Heart left ventricle (tissue), 16 donors: Measurements from ENCODE around the gene SPARC. TPM values are rescaled to one million over a fixed set of nuclear protein-coding genes. Genes with fewer than 3 reads are reported as not detected.

ENCODE experiments used
- ATAC-seq, 4 donors: fragments of 200-7000 bp; cut with Tn5 transposase; one replicate each; pipeline ENCODE4 v1.9.1; 2020 to 2022; ENCODE audit warnings: moderate library complexity in 4 of 4, mild to moderate bottlenecking in 3 of 4, moderate number of reproducible peaks in 1 of 4
- DNase-seq, 5 donors: peaks; one replicate each; pipeline ENCODE4 v3.0.0-alpha.2; 2020
- H3K27ac ChIP-seq, 12 donors: fragments of 200-600 bp; sonication (generic) in 4 of 12; one replicate each; pipeline versions ENCODE4 v1.5.0 to v1.8.0; 2016 to 2022; ENCODE audit warnings: mild to moderate bottlenecking in 2 of 12
- H3K27me3 ChIP-seq, 9 donors: fragments of 200-600 bp; sonication (generic) in 2 of 9; one replicate each; pipeline versions ENCODE4 v1.5.1 to v1.8.0; 2016 to 2022; ENCODE audit warnings: mild to moderate bottlenecking in 3 of 9
- H3K36me3 ChIP-seq, 9 donors: fragments of 200-600 bp; sonication (generic) in 2 of 9; one replicate each; pipeline versions ENCODE4 v1.5.0 to v1.8.0; 2018 to 2022; ENCODE audit warnings: mild to moderate bottlenecking in 2 of 9
- H3K4me1 ChIP-seq, 12 donors: fragments of 200-600 bp; sonication (generic) in 4 of 12; one replicate each; pipeline versions ENCODE4 v1.5.0 to v1.8.0; 2016 to 2022; ENCODE audit warnings: mild to moderate bottlenecking in 3 of 12
- H3K4me3 ChIP-seq, 12 donors: fragments of 200-600 bp; sonication (generic) in 4 of 12; one replicate each; pipeline versions ENCODE4 v1.5.0 to v1.8.0; 2017 to 2022; ENCODE audit warnings: mild to moderate bottlenecking in 9 of 12, moderate library complexity in 4 of 12
- H3K9me3 ChIP-seq, 12 donors: fragments of 200-600 bp; sonication (generic) in 4 of 12; one replicate each; pipeline versions ENCODE4 v1.5.0 to v1.8.0; 2016 to 2022; ENCODE audit warnings: mild to moderate bottlenecking in 1 of 12
- POLR2A ChIP-seq, 2 donors: fragments of 450-650 bp; IDR thresholded peaks; one replicate each; pipeline ENCODE4 v1.6.1; 2017; ENCODE audit warnings: antibody characterized with exemption in 2 of 2, mild to moderate bottlenecking in 2 of 2, moderate library complexity in 2 of 2
- WGBS, 4 donors: extraction: QIAGEN DNeasy Blood & Tissue Kit in 2 of 4; methylation state at CpG; one replicate each; pipeline versions ENCODE4 v1.1.5 to v1.1.7; 2013 to 2018; 5-methylcytosine and 5-hydroxymethylcytosine counted together
- intact Hi-C, 10 donors: fragments of 100-400 bp; cut with DNase I; formaldehyde crosslinking; loops; one replicate each; pipeline versions ENCODE4 v1.11.1 to v1.14.2; 2022
- polyA plus RNA-seq, 2 donors: library from polyadenylated mRNA; stranded (reverse); fragments of 200-250 nt; gene quantifications; one replicate each; pipeline ENCODE4 v1.2.3, GENCODE V29; 2013
- total RNA-seq, 9 donors: library from RNA; depleted of rRNA in 2 of 9; stranded (reverse); fragments of >200 nt in 2 of 9; fragmentation: NEBNext Ultra II Directional in 3 of 9; extraction: Animal tissue kit (Norgen Biotek cat#: 25700) in 3 of 9; gene quantifications; one replicate each; pipeline versions ENCODE4 v1.1.0 to v1.2.4, GENCODE V29; 2016 to 2023
- TF ChIP-seq, protein P1 (sequence below), 12 donors: fragments of 200-600 bp; sonication (generic) in 4 of 12; IDR thresholded peaks; one replicate each; pipeline versions ENCODE4 v1.5.0 to v1.8.0; 2018 to 2022; ENCODE audit warnings: antibody characterized with exemption in 12 of 12, mild to moderate bottlenecking in 5 of 12
- donor health status: ischemic (EF 13 %, LVEDD 7.1; RV severe dilation, severe dysfunction).
- donor health status: healthy with polysubstance abuse.
- donor health status: DM: no; HTN: yes; CAD: no.
- donor health status: DM: no; HTN: no; CAD: no.
- donor health status: ischemic (EF 25% LVEDD 6.9; RV normal size, moderate dysfunction).
- donor health status: ischemic (EF 25% LVEDD 5.7; RV mildly dilated, moderate dysfunction).
- donor health status: healthy.
- donor health status: DM: yes; HTN: yes; CAD: no.
- donor health status: ischemic (EF 35%, LVEDD 5.7; RV mildly dilated, moderate dysfunction).
- donor health status: nonischemic (EF 11% LVEDD 7.7; RV severe dilation, severe dysfunction).
- donor health status: DM: yes; HTN: yes; CAD: no.
- donor health status: PGD.
- donor health status: ischemic (EF 29% LVEDD 5.4; RV normal size, mild dysfunction).
- donor health status: nonischemic (EF 23%, LVEDD 6.1; RV moderate dilation, normal function).

The SPARC gene
- total and polyA plus RNA-seq, 11 donors: 119 to 1,522 (median 471) TPM

DNA sequence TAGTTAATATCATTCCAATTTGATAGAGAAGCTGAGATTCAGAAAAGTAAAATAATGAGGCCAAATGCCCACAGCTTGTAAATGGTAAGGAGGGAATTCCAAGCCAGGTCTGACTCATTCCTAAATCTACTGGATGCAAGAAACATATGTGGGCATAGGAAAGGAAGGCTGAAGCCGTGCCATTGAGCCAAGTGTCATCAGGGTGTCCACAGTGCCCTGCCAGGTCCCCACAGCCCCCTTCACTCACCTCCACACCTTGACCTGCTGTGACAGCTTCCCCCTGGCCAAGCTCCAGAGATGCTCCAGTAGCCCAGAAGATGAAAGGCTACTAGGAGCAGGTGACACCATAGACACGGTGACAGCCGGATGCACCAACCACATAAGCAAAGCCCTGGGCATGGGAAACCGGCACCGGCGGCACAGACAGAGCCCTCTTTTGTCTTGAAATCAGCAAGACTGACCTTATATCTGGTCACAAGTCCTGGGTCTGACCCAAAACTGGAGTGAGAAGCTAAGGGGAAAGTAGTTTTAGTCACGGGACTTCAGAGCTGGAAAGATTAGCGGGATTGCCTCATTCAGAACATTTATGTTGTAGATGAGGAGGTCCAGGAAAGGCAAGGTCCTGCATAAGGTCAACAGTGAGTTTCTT is 75.5 kb downstream of the SPARC start:
- Histone ChIP-seq H3K4me3 (no peak overlapping the region), H3K36me3 (no peaks in the 10 kb centered on the region), H3K9me3 (no peaks in the 10 kb centered on the region), H3K27me3 (peaks cover 0 to 31% (median 0%) of the 10 kb centered on the region in 9 donors), H3K4me1 (no peaks in the 10 kb centered on the region), H3K27ac (no peak overlapping the region)
- TF ChIP-seq, protein P1, sequence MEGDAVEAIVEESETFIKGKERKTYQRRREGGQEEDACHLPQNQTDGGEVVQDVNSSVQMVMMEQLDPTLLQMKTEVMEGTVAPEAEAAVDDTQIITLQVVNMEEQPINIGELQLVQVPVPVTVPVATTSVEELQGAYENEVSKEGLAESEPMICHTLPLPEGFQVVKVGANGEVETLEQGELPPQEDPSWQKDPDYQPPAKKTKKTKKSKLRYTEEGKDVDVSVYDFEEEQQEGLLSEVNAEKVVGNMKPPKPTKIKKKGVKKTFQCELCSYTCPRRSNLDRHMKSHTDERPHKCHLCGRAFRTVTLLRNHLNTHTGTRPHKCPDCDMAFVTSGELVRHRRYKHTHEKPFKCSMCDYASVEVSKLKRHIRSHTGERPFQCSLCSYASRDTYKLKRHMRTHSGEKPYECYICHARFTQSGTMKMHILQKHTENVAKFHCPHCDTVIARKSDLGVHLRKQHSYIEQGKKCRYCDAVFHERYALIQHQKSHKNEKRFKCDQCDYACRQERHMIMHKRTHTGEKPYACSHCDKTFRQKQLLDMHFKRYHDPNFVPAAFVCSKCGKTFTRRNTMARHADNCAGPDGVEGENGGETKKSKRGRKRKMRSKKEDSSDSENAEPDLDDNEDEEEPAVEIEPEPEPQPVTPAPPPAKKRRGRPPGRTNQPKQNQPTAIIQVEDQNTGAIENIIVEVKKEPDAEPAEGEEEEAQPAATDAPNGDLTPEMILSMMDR (IDR thresholded peaks at IDR 0.05): no peak
- no peak for TF ChIP-seq POLR2A (IDR thresholded peaks at IDR 0.05)
- no peak for ATAC-seq
- no peak for DNase-seq
- intact Hi-C loops: no loop called here
- 83 to 93% (median 89%) methylated on average over 8 of the region's 8 CpGs for WGBS, 4 donors

Other genes starting within 250 kb of the SPARC start
- 10 to 100 TPM in 1 of 9 donors, 1 to 10 TPM in 8; 1.7 to 18.8 (median 2.8) TPM for gene SLC36A1, start 239.3 kb downstream of the SPARC start, total RNA-seq
- gene SLC36A1, start 239.3 kb downstream of the SPARC start, polyA plus RNA-seq: 1 to 10 TPM; 1.2 to 2.8 TPM
- gene FAT2, start 95.6 kb downstream of the SPARC start, total RNA-seq: under 1 TPM in 6 of 9 donors, not detected in 3; 0.02 to 0.18 (median 0.06) TPM
- gene FAT2, start 95.6 kb downstream of the SPARC start, polyA plus RNA-seq: under 1 TPM; 0.01 to 0.04 TPM
- gene ATOX1, start 71.7 kb upstream of the SPARC start, total RNA-seq: 100 to 1,000 TPM in 1 of 9 donors, 10 to 100 TPM in 8; 52.1 to 149 (median 66.5) TPM
- gene ATOX1, start 71.7 kb upstream of the SPARC start, polyA plus RNA-seq: 100 to 1,000 TPM in 1 of 2 donors, 10 to 100 TPM in 1; 92.0 to 102 TPM
- gene G3BP1, start 85.0 kb upstream of the SPARC start, total RNA-seq: 100 to 1,000 TPM in 4 of 9 donors, 10 to 100 TPM in 5; 64.5 to 133 (median 98.1) TPM
- 10 to 100 TPM; 12.7 to 29.0 TPM for gene G3BP1, start 85.0 kb upstream of the SPARC start, polyA plus RNA-seq
- gene GLRA1, start 237.9 kb upstream of the SPARC start, total RNA-seq: not detected
- gene GLRA1, start 237.9 kb upstream of the SPARC start, polyA plus RNA-seq: not detected